OCI-M2 (cell line): Measurements from ENCODE around the gene MOK.

Experiments
- DNase-seq: peaks from one replicate; lab custom pipeline; 2025; ENCODE audit not compliant: unreplicated experiment; lab: John Stamatoyannopoulos, UW

Gene MOK

DNA sequence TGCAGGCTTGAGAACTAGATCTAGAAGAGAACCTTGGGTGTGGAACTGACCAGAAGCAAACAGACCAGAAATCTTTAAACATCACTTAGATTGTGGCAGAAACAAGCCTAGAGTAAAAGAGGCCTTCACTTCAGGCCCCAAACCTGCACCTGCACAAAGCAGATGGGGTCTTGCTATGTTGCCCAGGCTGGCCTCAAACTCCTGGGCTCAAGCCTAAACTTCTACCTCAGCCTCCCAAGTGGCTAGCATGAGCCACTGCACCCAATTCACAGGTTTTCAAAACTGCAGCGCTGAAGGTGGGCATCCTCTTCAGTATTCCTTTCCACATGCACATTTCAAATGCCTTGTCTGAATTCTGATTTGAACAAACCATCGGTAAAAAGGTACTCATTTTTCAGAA lies 19.9 kb downstream of the MOK start:
- no peak for DNase-seq

DNA sequence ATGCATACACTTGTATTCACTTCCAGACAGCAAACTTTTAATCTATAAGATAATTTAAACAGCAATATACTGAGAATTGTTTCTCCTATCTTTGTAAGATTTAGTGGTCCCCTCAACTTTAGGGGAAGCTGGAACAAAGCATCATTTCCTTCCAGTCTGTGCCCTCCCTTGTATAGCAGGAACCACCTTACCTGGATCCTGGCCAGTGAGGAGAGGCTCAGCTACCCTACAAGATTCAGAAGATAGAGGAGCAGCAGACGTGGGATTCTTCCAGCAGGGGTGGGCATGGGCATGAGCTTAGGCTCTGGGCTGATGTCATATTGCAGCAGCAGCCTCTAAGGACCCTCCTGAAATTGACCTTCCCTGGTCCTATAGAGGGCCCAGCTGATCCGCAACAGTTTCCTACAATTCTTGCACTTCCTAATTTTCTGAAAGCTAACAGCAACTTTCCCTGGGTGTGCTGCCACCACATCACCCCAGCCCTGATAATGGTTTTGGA lies 21.3 kb downstream of the MOK start:
- DNase-seq: no peak

GRCh38 chr14:102282751-102283465 lies 22.1 kb downstream of the MOK start:
- no peak for DNase-seq

DNA sequence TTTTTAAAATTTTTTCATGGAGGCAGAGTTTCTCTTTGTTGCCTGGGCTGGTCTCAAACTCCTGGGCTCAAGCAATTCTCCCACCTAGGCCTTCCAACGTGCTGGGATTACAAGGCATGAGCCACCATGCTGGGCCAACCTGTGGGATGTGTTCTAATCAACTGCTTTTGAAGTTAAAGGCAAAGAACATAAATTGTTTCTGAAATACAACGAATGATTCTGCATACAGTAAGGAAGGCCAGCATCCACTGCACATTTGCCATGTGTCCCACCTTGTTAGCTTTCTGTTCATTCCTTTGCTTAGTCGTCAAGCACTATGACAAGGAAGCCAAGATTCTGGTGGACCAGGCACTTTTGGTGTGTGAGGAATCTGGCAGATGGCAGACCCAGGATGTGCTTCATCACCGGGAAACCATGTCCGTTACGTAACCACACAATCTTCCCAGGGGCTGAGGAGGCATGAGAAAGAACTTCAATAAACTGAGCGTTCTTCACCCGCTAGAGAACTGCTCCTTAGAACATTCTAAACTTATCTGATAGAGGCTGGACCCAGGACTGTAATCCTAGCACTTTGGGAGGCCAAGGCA lies 24.5 kb downstream of the MOK start:
- no peak for DNase-seq

DNA sequence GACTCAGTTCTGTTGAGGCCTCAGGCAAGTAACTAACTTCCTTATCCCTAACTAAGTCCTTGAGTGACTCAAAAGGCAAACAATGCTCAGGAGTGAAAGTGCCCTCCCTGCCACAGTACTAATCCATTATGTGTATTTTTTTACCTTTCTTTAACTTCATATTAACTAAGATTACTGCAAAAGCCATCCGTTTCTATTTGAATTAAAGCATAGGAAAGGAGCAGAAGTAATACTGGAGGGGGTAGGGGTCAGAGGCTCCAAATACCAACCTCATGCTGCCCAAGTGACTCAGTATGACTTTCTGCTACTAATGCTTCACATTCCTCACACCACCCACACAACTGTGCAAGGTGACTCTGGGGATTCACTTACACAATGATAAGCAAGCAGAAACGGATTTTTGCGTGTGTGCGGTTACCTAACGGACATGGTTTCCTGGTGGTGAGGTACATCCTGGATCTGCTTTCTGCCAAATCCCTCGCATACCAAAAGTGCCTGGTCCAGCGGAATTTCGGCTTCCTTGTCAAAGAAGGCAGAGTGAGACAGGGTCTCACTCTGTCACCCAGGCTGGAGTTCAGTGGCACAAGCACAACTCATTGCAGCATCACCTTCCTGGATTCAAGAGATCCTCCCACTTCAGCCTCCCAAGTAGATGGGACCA lies 25.1 kb downstream of the MOK start:
- DNase-seq: no peak

GRCh38 chr14:102279282-102279681 lies 25.7 kb downstream of the MOK start:
- no peak for DNase-seq

GRCh38 chr14:102278631-102278935 lies 26.4 kb downstream of the MOK start:
- DNase-seq: no peak

DNA sequence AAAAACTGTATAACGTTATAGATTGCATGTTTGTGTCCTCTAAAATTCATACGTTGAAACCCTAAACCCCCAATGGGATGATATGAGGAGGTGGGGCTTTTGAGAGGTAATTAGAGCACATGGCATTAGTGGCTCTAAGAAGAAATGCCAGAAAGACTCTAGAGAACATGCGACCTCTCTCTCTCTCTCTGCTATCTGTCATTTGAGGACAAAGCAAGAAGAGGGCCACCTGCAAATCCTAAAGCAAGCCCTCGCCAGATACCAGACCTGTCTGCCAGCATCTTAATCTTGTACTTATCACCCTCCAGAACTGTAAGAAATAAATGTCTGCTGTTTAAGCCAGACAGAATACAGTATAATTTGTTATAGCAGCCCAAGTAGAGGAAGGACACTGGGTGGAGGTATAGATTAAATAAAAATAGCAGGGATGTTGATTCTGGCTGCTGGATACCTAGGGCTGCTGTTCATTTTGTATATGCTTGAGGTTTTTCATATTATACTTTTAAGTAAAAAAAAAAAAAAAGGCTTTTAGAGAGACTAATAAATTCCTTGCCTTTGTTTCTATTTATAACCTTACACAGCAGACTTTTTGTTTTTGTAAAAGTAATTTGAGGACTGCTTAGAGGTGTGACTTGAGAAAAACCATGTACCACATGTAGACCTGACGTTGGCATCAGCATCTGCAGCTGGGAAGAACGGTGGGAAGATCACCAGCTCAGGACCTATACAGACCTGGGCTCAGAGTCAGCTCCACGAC lies 26.9 kb downstream of the MOK start:
- DNase-seq: no peak

- no peak for DNase-seq
Measured at GRCh38 chr14:102275866-102276265, 29.1 kb downstream of the MOK start.

DNA sequence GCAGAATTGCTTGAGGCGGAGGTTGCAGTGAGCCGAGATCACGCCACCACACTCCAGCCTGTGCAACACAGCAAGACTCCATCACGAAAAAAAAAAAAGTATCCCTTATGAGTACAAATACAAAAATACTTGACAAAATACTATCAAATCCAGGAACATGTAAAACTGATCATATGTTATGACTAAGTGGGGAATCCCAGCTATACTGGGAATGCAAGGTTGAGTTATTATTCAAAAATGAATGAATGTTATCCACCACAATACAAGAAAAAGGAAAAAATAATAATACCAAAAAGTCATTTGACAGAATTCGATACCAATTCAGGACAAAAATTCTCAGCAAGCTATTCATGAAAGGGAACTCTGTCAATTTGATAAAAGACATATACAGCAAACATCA lies 32.6 kb downstream of the MOK start:
- DNase-seq: no peak

GRCh38 chr14:102264775-102265174 lies 40.2 kb downstream of the MOK start:
- no peak for DNase-seq

- no peak for DNase-seq
Measured at GRCh38 chr14:102264355-102264754, 40.6 kb downstream of the MOK start.

- no peak for DNase-seq
Measured at GRCh38 chr14:102262929-102263462, 42.0 kb downstream of the MOK start.

- DNase-seq: no peak
Measured at GRCh38 chr14:102258136-102258535, 46.8 kb downstream of the MOK start.

DNA sequence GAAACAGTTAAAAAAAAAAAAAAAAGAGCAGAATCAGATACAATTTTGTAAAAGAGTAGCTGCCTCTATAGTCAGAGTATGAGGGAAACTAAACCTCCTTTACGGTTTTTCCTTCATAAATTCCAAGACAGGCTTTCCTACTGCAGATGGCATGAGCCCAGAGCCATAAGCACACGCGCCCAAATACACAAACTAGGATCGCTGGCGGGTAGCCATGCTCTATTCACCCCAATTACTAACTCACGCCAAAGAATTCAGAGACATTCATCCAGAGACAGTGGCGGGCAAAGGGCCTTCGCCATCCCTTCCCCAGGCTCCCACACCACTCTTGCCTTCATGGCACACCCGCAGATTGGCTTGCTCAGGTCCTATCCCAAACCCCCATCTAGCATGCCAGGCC lies 48.2 kb downstream of the MOK start:
- no peak for DNase-seq

GRCh38 chr14:102255401-102256190 lies 49.4 kb downstream of the MOK start:
- no peak for DNase-seq

- DNase-seq: no peak
Measured at GRCh38 chr14:102252834-102253801, 51.8 kb downstream of the MOK start.

DNA sequence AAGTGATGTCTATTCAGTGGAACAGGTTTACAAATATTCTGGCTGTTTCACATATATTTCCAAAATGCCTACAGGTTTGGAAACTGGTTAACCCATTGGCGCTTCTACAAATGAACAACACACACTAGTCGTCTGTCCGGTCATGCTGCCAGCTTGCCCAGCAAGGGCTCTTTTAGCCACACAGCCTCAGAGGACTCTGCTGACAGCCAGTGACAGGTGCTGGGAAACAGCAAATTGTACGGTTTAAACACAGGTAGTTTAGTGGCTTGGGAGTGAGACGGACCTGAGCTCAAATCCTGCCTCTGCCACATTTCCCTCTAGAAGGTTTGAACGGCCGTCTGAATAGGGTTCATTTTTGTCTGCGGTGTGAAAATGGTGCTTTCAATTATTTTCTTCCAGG lies 53.8 kb downstream of the MOK start:
- DNase-seq: no peak

DNA sequence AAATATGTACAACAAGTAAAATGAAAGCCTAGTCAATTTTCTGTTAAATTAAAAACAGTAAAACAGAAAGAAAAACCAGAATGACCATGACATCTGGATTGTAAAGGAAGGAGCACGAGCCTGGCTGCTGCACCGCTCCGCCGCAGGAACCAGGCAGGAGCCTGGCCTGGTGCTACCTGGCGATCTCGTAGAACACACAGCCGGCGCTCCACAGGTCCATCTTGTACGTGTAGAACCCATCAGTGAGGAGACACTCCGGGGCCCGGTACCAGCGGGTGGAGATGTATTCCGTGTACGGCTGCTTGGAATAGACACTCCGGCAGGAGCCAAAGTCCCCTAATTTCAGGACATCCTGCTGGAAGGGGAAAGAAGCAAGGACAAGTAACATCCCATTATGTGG lies 54.3 kb downstream of the MOK start:
- DNase-seq: no peak

DNA sequence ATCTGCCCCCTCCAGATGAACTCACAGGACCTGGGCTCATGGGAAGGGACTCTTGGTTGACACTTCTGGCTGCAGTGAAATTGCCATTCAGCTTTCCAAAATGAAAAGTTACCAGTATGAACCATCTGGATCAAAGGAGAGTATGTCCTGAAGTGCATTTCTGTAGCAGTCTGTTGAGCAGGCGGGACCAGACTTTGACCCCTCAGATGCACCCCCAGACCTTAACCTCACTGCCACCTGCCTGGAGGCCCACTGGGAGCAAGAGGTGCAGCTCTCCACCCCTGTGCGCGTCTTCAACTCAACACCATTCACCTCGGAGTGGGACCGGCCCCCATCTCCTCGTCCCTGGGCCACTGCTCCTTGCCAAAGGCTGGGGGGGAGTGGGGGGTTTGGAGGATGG lies 55.0 kb downstream of the MOK start:
- no peak for DNase-seq
